A549 (cell line): Measurements from ENCODE around the gene RAB15. TPM values are rescaled to one million over a fixed set of nuclear protein-coding genes. Genes with fewer than 3 reads are reported as not detected.

ENCODE experiments used
- ATAC-seq, 2 experiments: fragments of 200-7000 bp in 1 of 2; fragments of >200 bp in 1 of 2; cut with Nextera tagmentation in 1 of 2; cut with Tn5 transposase in 1 of 2; 3 replicates each; pipeline versions ENCODE4 v1.8.0 to v1.9.1; 2018 to 2020; ENCODE audit warnings: mild to moderate bottlenecking in 1 of 2, moderate library complexity in 1 of 2
- CTCF ChIA-PET: fragments of 300-600 bp; sonication (Branson Sonifier 250); formaldehyde crosslinking; extraction: SDS; loops from one replicate; lab custom pipeline; 2021; ENCODE audit warnings: antibody characterized with exemption, inconsistent platforms; lab: Yijun Ruan, JAX
- POLR2A ChIA-PET: fragments of 350-600 bp; formaldehyde crosslinking; extraction: SDS; loops from one replicate; lab custom pipeline; 2021; ENCODE audit warnings: antibody characterized with exemption, inconsistent platforms; lab: Yijun Ruan, JAX
- DNase-seq, 2 experiments: peaks; one replicate each; pipeline versions ENCODE4 v3.0.0 to v3.0.0-alpha.2; 2011 to 2016; ENCODE audit warnings: low read depth in 1 of 2, low spot score in 1 of 2
- FAIRE-seq: peaks from 2 replicates; lab custom pipeline; 2011; peaks lifted over from hg19 to GRCh38; lab: Jason Lieb, UNC
- H3K27ac ChIP-seq, 2 experiments: fragments of >200 bp; sonication (Bioruptor Twin); formaldehyde crosslinking; 3 replicates each; pipeline ENCODE4 v1.5.1; 2016 to 2017
- H3K4me1 ChIP-seq: fragments of >200 bp; sonication (Bioruptor Twin); formaldehyde crosslinking; 3 replicates; pipeline ENCODE4 v1.6.1; 2016
- H3K4me2 ChIP-seq: fragments of >200 bp; sonication (Bioruptor Twin); formaldehyde crosslinking; 3 replicates; pipeline ENCODE4 v1.6.1; 2016
- H3K4me3 ChIP-seq: fragments of >200 bp; sonication (Bioruptor Twin); formaldehyde crosslinking; 3 replicates; pipeline ENCODE4 v1.5.1; 2016
- H3K9me3 ChIP-seq: fragments of >200 bp; sonication (Bioruptor Twin); formaldehyde crosslinking; 3 replicates; pipeline ENCODE4 v1.6.1; 2016
- CBX8 ChIP-seq: fragments of 200-600 bp; sonication (generic); IDR thresholded peaks from 2 replicates; pipeline ENCODE4 v1.6.1; 2016
- CEBPB ChIP-seq, 2 experiments: fragments of >200 bp in 1 of 2; sonication (Bioruptor Twin) in 1 of 2; formaldehyde crosslinking in 1 of 2; IDR thresholded peaks; 2 replicates each; pipeline ENCODE4 v1.6.1; 2012 to 2016
- CHD2 ChIP-seq: fragments of 150-350 bp; IDR thresholded peaks from 2 replicates; pipeline ENCODE4 v1.6.1; 2014; ENCODE audit warnings: low read length; ENCODE audit not compliant: partially characterized antibody
- ESRRA ChIP-seq: fragments of 150-350 bp; IDR thresholded peaks from 2 replicates; pipeline ENCODE4 v1.6.1; 2014; ENCODE audit warnings: mild to moderate bottlenecking, low read length, borderline replicate concordance
- HOXB5 ChIP-seq: fragments of 250-450 bp; sonication (Bioruptor Pico); IDR thresholded peaks from 2 replicates; pipeline ENCODE4 v1.5.0; 2020; ENCODE audit warnings: mild to moderate bottlenecking, moderate library complexity
- KDM1A ChIP-seq: fragments of 200-600 bp; sonication (generic); IDR thresholded peaks from 2 replicates; pipeline ENCODE4 v1.6.1; 2016; ENCODE audit warnings: low read depth, mild to moderate bottlenecking
- MYC ChIP-seq: IDR thresholded peaks from 2 replicates; pipeline ENCODE4 v1.6.1; 2012; ENCODE audit warnings: mild to moderate bottlenecking, inconsistent platforms, low read length, improper control_type of control experiment, borderline replicate concordance
- NPAS2 ChIP-seq: fragments of 250-450 bp; sonication (Bioruptor Pico); IDR thresholded peaks from 2 replicates; pipeline ENCODE4 v1.8.0; 2022; ENCODE audit warnings: mild to moderate bottlenecking, moderate library complexity, borderline replicate concordance
- NR3C1 ChIP-seq: fragments of >200 bp; sonication (Bioruptor Twin); formaldehyde crosslinking; IDR thresholded peaks from 3 replicates; pipeline ENCODE4 v1.6.1; 2017
- POLR2A ChIP-seq: IDR thresholded peaks from 2 replicates; pipeline ENCODE4 v1.6.1; 2012; ENCODE audit warnings: mild to moderate bottlenecking, low read length
- RNF2 ChIP-seq: fragments of 200-600 bp; sonication (generic); IDR thresholded peaks from 2 replicates; pipeline ENCODE4 v1.6.1; 2016; ENCODE audit warnings: low read depth, mild to moderate bottlenecking, antibody characterized with exemption, moderate library complexity, borderline replicate concordance
- SMC3 ChIP-seq: fragments of >200 bp; sonication (Bioruptor Twin); formaldehyde crosslinking; IDR thresholded peaks from 3 replicates; pipeline ENCODE4 v1.6.1; 2018; ENCODE audit warnings: inconsistent platforms
- SREBF2 ChIP-seq: fragments of 450-650 bp; IDR thresholded peaks from 2 replicates; pipeline ENCODE4 v1.6.1; 2014; ENCODE audit warnings: mild to moderate bottlenecking, moderate library complexity
- TFCP2L1 ChIP-seq: fragments of 250-450 bp; sonication (Bioruptor Pico); IDR thresholded peaks from 2 replicates; pipeline ENCODE4 v1.5.0; 2021; ENCODE audit warnings: mild to moderate bottlenecking
- TP53 ChIP-seq: fragments of 250-450 bp; sonication (Bioruptor Pico); IDR thresholded peaks from 2 replicates; pipeline ENCODE4 v1.5.0; 2021; ENCODE audit warnings: mild to moderate bottlenecking, moderate library complexity
- ZNF302 ChIP-seq: fragments of 250-450 bp; sonication (Bioruptor Pico); IDR thresholded peaks from 2 replicates; pipeline ENCODE4 v1.9.0; 2021; ENCODE audit warnings: inconsistent platforms, mild to moderate bottlenecking, moderate library complexity
- WGBS: methylation state at CpG from one replicate; pipeline ENCODE4 v1.1.6; 2017; ENCODE audit errors: missing lambda C conversion rate; 5-methylcytosine and 5-hydroxymethylcytosine counted together
- polyA plus RNA-seq, 4 experiments: library from polyadenylated mRNA; depleted of rRNA in 3 of 4; stranded (reverse); fragments of >200 nt; fragmentation: RNase III in 1 of 4; extraction: RNeasy Plus Mini Kit Qiagen cat#74134 plus additional on column Dnase treatment in 1 of 4; gene quantifications; 2 replicates in 3 of 4; 3 replicates in 1 of 4; pipeline ENCODE4 v1.2.3, GENCODE V29; 2011 to 2017
- TF ChIP-seq, protein P1 (sequence below): fragments of 250-450 bp; sonication (Bioruptor Pico); IDR thresholded peaks from 2 replicates; pipeline ENCODE4 v1.5.0; 2021; ENCODE audit warnings: mild to moderate bottlenecking, moderate library complexity, borderline replicate concordance
- TF ChIP-seq, protein P2 (sequence below): fragments of 150-350 bp; IDR thresholded peaks from 2 replicates; pipeline ENCODE4 v1.6.1; 2014; ENCODE audit warnings: low read depth, mild to moderate bottlenecking, low read length
- TF ChIP-seq, protein P3 (sequence below): fragments of 450-650 bp; IDR thresholded peaks from 2 replicates; pipeline ENCODE4 v1.6.1; 2014; ENCODE audit warnings: antibody characterized with exemption
- TF ChIP-seq, protein P4 (sequence below): fragments of 250-450 bp; sonication (Bioruptor Pico); IDR thresholded peaks from 2 replicates; pipeline ENCODE4 v1.5.0; 2020; ENCODE audit warnings: low read depth, mild to moderate bottlenecking, moderate library complexity

RAB15 gene
- polyA plus RNA-seq, 2 of the 4 experiments (the other 2 are of a cell fraction) = 32.2 to 35.1 TPM

DNA sequence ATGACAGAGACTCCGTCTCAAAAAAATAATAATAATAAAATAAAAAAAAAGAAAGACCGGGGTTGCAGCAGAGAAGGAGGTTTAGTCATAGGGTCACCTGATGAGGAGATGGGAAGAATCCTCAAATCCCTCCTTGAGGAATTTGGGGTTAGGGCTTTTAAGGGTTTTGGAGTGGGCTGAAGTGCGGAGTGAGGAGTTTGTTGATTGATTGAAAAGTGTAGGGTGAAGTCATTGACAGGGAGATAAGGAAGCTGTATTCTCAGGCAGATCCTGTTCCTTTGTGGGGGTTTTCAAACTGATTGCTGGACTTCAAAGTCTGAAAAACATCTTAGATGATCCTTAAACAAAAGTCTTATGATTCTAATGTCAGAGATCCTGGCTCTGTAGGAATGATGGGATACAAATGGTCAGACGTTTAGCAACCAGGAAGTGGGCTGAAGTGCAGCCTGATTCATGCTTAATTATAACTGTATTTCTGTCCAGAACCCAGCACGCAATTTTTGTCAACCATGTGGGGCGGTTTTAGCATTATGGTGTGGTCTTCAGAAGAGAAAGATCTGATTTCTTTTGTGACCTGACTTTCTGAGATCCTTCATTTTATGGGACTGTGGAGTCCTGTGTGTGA is 30.6 kb upstream of the RAB15 start:
- Histone ChIP-seq H3K4me3 (no peak overlapping the region), H3K9me3 (no peaks in the 10 kb centered on the region), H3K4me1 (peaks cover 14% of the 10 kb centered on the region), H3K4me2 (no peak overlapping the region), H3K27ac (no peak overlapping the region)
- ChIA-PET POLR2A (no interaction called here), CTCF (no interaction called here)
- TF ChIP-seq NR3C1 (no peak), CBX8 (no peak), SMC3 (no peak), CHD2 (no peak)
- TF ChIP-seq, protein P1, sequence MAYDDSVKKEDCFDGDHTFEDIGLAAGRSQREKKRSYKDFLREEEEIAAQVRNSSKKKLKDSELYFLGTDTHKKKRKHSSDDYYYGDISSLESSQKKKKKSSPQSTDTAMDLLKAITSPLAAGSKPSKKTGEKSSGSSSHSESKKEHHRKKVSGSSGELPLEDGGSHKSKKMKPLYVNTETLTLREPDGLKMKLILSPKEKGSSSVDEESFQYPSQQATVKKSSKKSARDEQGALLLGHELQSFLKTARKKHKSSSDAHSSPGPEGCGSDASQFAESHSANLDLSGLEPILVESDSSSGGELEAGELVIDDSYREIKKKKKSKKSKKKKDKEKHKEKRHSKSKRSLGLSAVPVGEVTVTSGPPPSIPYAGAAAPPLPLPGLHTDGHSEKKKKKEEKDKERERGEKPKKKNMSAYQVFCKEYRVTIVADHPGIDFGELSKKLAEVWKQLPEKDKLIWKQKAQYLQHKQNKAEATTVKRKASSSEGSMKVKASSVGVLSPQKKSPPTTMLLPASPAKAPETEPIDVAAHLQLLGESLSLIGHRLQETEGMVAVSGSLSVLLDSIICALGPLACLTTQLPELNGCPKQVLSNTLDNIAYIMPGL (CRISPR knock-in tag) = no peak
- no peak for DNase-seq
- 82% methylated on average over 6 of the region's 6 CpGs for WGBS
- no peak for ATAC-seq
- no peak for FAIRE-seq

DNA sequence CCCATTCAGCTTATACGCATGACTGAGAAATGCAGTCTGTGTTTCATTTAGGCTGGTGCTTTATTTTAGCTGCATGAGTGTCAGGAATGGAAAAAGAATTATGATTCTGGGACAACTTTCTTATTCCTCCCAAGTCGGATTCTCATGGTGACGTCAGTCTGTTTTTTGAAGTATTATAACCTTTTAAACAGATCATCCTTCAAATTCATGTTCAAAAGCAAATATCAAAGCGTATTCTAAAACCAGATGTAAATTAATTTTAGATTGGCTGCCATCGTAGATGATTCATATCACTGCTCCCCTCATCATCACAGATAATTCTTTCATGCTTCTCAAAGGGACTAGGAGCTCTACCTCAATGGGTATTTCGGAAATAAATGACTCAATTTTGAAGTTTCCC is 29.6 kb upstream of the RAB15 start:
- Histone ChIP-seq H3K27ac (no peak overlapping the region), H3K9me3 (no peaks in the 10 kb centered on the region), H3K4me3 (no peak overlapping the region), H3K4me1 (peaks cover 14% of the 10 kb centered on the region), H3K4me2 (no peak overlapping the region)
- ChIA-PET POLR2A (no interaction called here), CTCF (interaction anchor here (1.7 kb wide), 1 partner anchor 18 kb away, joined by 7 read pairs; no protein-coding TSS in a partner anchor)
- ATAC-seq = no peak
- no peak for DNase-seq
- TF ChIP-seq HOXB5 (CRISPR knock-in tag) = no peak
- TF ChIP-seq, protein P2, sequence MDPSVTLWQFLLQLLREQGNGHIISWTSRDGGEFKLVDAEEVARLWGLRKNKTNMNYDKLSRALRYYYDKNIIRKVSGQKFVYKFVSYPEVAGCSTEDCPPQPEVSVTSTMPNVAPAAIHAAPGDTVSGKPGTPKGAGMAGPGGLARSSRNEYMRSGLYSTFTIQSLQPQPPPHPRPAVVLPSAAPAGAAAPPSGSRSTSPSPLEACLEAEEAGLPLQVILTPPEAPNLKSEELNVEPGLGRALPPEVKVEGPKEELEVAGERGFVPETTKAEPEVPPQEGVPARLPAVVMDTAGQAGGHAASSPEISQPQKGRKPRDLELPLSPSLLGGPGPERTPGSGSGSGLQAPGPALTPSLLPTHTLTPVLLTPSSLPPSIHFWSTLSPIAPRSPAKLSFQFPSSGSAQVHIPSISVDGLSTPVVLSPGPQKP = no peak
- no peak for TF ChIP-seq MYC
- TF ChIP-seq SREBF2 = no peak
- no peak for TF ChIP-seq RNF2
- TF ChIP-seq, protein P3, sequence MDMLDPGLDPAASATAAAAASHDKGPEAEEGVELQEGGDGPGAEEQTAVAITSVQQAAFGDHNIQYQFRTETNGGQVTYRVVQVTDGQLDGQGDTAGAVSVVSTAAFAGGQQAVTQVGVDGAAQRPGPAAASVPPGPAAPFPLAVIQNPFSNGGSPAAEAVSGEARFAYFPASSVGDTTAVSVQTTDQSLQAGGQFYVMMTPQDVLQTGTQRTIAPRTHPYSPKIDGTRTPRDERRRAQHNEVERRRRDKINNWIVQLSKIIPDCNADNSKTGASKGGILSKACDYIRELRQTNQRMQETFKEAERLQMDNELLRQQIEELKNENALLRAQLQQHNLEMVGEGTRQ = no peak
- TF ChIP-seq TFCP2L1 = no peak
- TF ChIP-seq POLR2A = no peak
- TF ChIP-seq TP53 (CRISPR knock-in tag) = no peak
- TF ChIP-seq NPAS2 = no peak
- no peak for FAIRE-seq
- WGBS = 94% methylated on average over 6 of the region's 6 CpGs

DNA sequence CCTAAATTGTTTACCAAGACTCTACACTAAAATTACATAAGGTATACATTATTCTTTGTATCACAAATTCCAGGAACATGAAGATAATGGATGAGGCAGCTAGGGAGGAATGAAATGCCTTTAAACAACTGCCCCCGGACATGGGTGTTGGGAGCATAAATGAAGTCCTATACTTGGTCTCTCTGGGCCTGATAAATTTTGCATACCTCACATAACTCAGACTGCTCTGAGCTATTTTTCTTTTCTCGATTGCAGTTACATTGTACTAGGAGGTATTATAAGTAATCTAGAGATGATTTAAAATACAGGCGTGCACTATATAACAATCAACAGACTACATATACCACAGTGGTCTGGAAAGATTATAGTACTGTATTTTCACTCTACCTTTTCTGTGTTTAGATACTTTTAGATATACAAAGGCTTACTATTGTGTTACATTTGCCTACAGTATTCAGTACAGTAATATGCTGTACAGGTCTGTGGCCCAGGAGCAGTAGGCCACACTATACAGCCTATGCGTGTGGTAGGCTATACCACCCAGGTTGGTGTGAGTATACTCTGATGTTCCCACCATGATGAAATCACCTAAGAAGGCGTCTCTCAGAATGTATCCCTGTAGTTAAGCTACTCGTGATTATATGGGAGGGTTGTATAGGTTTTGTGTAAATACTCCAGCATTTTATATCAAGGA is 28.9 kb upstream of the RAB15 start:
- ChIA-PET POLR2A (interaction anchor here (0.7 kb wide), 1 partner anchor 102 kb away, joined by 4 read pairs; no protein-coding TSS in a partner anchor), CTCF (interaction anchor here (1.7 kb wide), 1 partner anchor 19 kb away, joined by 7 read pairs; no protein-coding TSS in a partner anchor)
- Histone ChIP-seq H3K4me2 (no peak overlapping the region), H3K4me3 (no peak overlapping the region), H3K4me1 (peaks cover 7% of the 10 kb centered on the region), H3K27ac (no peak overlapping the region), H3K9me3 (no peaks in the 10 kb centered on the region)
- no peak for FAIRE-seq
- DNase-seq = no peak
- no peak for ATAC-seq
- 90% methylated on average over 6 of the region's 6 CpGs for WGBS
- TF ChIP-seq CEBPB (IDR thresholded peaks at IDR 0.05) (no peak), POLR2A (no peak), ESRRA (no peak), KDM1A (no peak), ZNF302 (CRISPR knock-in tag) (no peak), TFCP2L1 (no peak), CBX8 (no peak)
- TF ChIP-seq, protein P4, sequence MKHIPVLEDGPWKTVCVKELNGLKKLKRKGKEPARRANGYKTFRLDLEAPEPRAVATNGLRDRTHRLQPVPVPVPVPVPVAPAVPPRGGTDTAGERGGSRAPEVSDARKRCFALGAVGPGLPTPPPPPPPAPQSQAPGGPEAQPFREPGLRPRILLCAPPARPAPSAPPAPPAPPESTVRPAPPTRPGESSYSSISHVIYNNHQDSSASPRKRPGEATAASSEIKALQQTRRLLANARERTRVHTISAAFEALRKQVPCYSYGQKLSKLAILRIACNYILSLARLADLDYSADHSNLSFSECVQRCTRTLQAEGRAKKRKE (CRISPR knock-in tag) = no peak
